HepG2 (cell line): ENCODE data around the gene TNP2. TPM values are rescaled to one million over a fixed set of nuclear protein-coding genes. Genes with fewer than 3 reads are reported as not detected.

ENCODE experiments used
- ATAC-seq: fragments of 200-7000 bp; cut with Tn5 transposase; 3 replicates; pipeline ENCODE4 v1.9.1; 2020; ENCODE audit warnings: mild to moderate bottlenecking, moderate library complexity
- BruUV-seq: library from RNA; stranded (reverse); fragments of 400-500 nt; replicated peaks from 2 replicates; lab custom pipeline; 2021; lab: Mats Ljungman, UMichigan
- CTCF ChIA-PET: fragments of 300-600 bp; formaldehyde crosslinking; extraction: SDS; loops from one replicate; lab custom pipeline; 2021; ENCODE audit warnings: low total read pairs, inconsistent platforms, low intra/inter-chr PET ratio; lab: Yijun Ruan, JAX
- POLR2A ChIA-PET: fragments of 350-600 bp; sonication (Branson Sonifier 250); formaldehyde crosslinking; loops from one replicate; lab custom pipeline; 2020; ENCODE audit warnings: antibody characterized with exemption, inconsistent platforms; lab: Yijun Ruan, JAX
- DNase-seq: peaks from one replicate; pipeline ENCODE4 v3.0.0-alpha.2; 2015; ENCODE audit warnings: low spot score
- FAIRE-seq: peaks from 3 replicates; lab custom pipeline; 2011; peaks lifted over from hg19 to GRCh38; lab: Jason Lieb, UNC
- H2AFZ ChIP-seq: one replicate; pipeline ENCODE4 v1.6.1; 2011; ENCODE audit warnings: low read length, inconsistent platforms
- H3K27ac ChIP-seq: fragments of 300-600 bp; 3 replicates; pipeline ENCODE4 v1.8.0; 2011; ENCODE audit warnings: mixed run types, mild to moderate bottlenecking, mixed read lengths, low read length, inconsistent platforms; ENCODE audit not compliant: insufficient read depth; ENCODE audit errors: extremely low read length
- H3K27me3 ChIP-seq, 2 experiments: fragments of 200-600 bp in 1 of 2; 2 replicates in 1 of 2; 3 replicates in 1 of 2; pipeline versions ENCODE4 v1.6.0 to v1.8.0; 2011; ENCODE audit warnings: low read length in 2 of 2, mild to moderate bottlenecking in 2 of 2, moderate library complexity in 2 of 2, inconsistent platforms in 1 of 2; ENCODE audit not compliant: insufficient read depth in 2 of 2, control insufficient read depth in 1 of 2
- H3K36me3 ChIP-seq, 2 experiments: fragments of 200-600 bp in 1 of 2; replicated peaks in 1 of 2; 2 replicates in 1 of 2; 3 replicates in 1 of 2; pipeline versions ENCODE4 v1.5.1 to v1.8.0; 2011; ENCODE audit warnings: low read length in 2 of 2, inconsistent platforms in 1 of 2; ENCODE audit not compliant: insufficient read depth in 2 of 2, control insufficient read depth in 1 of 2
- H3K4me1 ChIP-seq: 2 replicates; pipeline ENCODE4 v1.5.1; 2012; ENCODE audit warnings: low read length, inconsistent platforms; ENCODE audit not compliant: insufficient read depth
- H3K4me2 ChIP-seq: 2 replicates; pipeline ENCODE4 v1.6.0; 2011; ENCODE audit warnings: low read depth, low read length, inconsistent platforms
- H3K4me3 ChIP-seq, 3 experiments: fragments of 200-600 bp in 1 of 3; sonication (generic), shearing (Covaris generic) in 1 of 3; replicated peaks in 1 of 3; 2 replicates each; pipeline ENCODE4 v1.5.1; 2011 to 2016; ENCODE audit warnings: low read length in 3 of 3, inconsistent platforms in 2 of 3, low read depth in 2 of 3, mild to moderate bottlenecking in 2 of 3, control low read depth in 1 of 3, mixed read lengths in 1 of 3; ENCODE audit not compliant: insufficient read depth in 1 of 3
- H3K79me2 ChIP-seq: one replicate; pipeline ENCODE4 v1.6.1; 2011; ENCODE audit warnings: low read length, inconsistent platforms; ENCODE audit not compliant: insufficient read depth
- H3K9ac ChIP-seq: 2 replicates; pipeline ENCODE4 v1.6.0; 2011; ENCODE audit warnings: mild to moderate bottlenecking, low read depth, low read length, inconsistent platforms; ENCODE audit not compliant: insufficient read depth
- H3K9me3 ChIP-seq: 2 replicates; pipeline ENCODE4 v1.5.1; 2012; ENCODE audit warnings: mild to moderate bottlenecking, low read length
- H4K20me1 ChIP-seq: 2 replicates; pipeline ENCODE4 v1.6.0; 2011; ENCODE audit warnings: inconsistent platforms, mild to moderate bottlenecking, low read length, moderate library complexity; ENCODE audit not compliant: insufficient read depth
- PAX8 ChIP-seq: sonication (generic); formaldehyde crosslinking; IDR thresholded peaks from 2 replicates; pipeline ENCODE4 v1.8.0; 2022; ENCODE audit warnings: mild to moderate bottlenecking, missing genetic modification reagents, borderline replicate concordance
- STAT6 ChIP-seq: sonication (generic); formaldehyde crosslinking; IDR thresholded peaks from 2 replicates; pipeline ENCODE4 v1.4.0; 2020; ENCODE audit warnings: missing genetic modification reagents, mild to moderate bottlenecking, borderline replicate concordance
- ZNF143 ChIP-seq: sonication (generic); formaldehyde crosslinking; IDR thresholded peaks from 2 replicates; pipeline ENCODE4 v1.4.0; 2020; ENCODE audit warnings: missing genetic modification reagents
- ZNF451 ChIP-seq: sonication (generic); formaldehyde crosslinking; IDR thresholded peaks from 2 replicates; pipeline ENCODE4 v1.5.0; 2020; ENCODE audit warnings: mild to moderate bottlenecking, missing genetic modification reagents
- ZNF569 ChIP-seq: sonication (generic); formaldehyde crosslinking; IDR thresholded peaks from 2 replicates; pipeline ENCODE4 v1.5.0; 2020; ENCODE audit warnings: mild to moderate bottlenecking, missing genetic modification reagents, moderate library complexity, borderline replicate concordance
- ZNF788 ChIP-seq: sonication (generic); formaldehyde crosslinking; IDR thresholded peaks from 2 replicates; pipeline ENCODE4 v1.5.0; 2020; ENCODE audit warnings: mild to moderate bottlenecking, missing genetic modification reagents, borderline replicate concordance
- WGBS: methylation state at CpG from one replicate; pipeline ENCODE4 v1.1.6; 2017; ENCODE audit warnings: low lambda C conversion rate; 5-methylcytosine and 5-hydroxymethylcytosine counted together
- in situ Hi-C: cut with HindIII; loops from 2 replicates; pipeline ENCODE4 v1.10.0; 2017; ENCODE audit warnings: low pct_unique_long_range_greater_than_20kb; ENCODE audit not compliant: extremely low pct_ligation_motif_present
- intact Hi-C: fragments of 100-400 bp; cut with micrococcal nuclease; formaldehyde crosslinking; loops from one replicate; pipeline ENCODE4 v1.10.0; 2022; ENCODE audit not compliant: unreplicated experiment
- polyA plus RNA-seq, 8 experiments: library from polyadenylated mRNA; depleted of rRNA in 3 of 8; stranded (reverse) in 7 of 8; unstranded in 1 of 8; fragments of >200 nt; fragmentation: Illumina TruSeq in 4 of 8; extraction: Trizol in 4 of 8; gene quantifications; 2 replicates each; pipeline versions ENCODE4 v1.2.1 to v1.2.3, GENCODE V29; 2011 to 2016; ENCODE audit warnings: low read depth in 4 of 8, missing spikeins in 1 of 8, mixed read lengths in 1 of 8; ENCODE audit not compliant: insufficient read depth in 1 of 8
- total RNA-seq, 5 experiments: library from RNA; depleted of rRNA; stranded (reverse); fragments of >200 nt; fragmentation: Illumina TruSeq; extraction: Trizol; gene quantifications; 2 replicates each; pipeline ENCODE4 v1.2.3, GENCODE V29; 2016; ENCODE audit warnings: low read depth in 1 of 5
- TF ChIP-seq, protein P1 (sequence below): sonication (generic); formaldehyde crosslinking; IDR thresholded peaks from 2 replicates; pipeline ENCODE4 v1.5.0; 2020; ENCODE audit warnings: missing genetic modification reagents, mild to moderate bottlenecking, borderline replicate concordance
- TF ChIP-seq, protein P2 (sequence below): sonication (generic); formaldehyde crosslinking; IDR thresholded peaks from 2 replicates; pipeline ENCODE4 v1.4.0; 2020; ENCODE audit warnings: missing genetic modification reagents
- TF ChIP-seq, protein P3 (sequence below): sonication (generic); formaldehyde crosslinking; IDR thresholded peaks from 2 replicates; pipeline ENCODE4 v1.4.0; 2020; ENCODE audit warnings: missing genetic modification reagents, borderline replicate concordance

Gene TNP2
- total and polyA plus RNA-seq, 2 of the 13 experiments (the other 11 are each of a cell fraction or from before 2014, with no cell fraction given), result not detected

- H3K4me2 ChIP-seq, result peak overlapping the region; percentile 36
- no peaks in the 10 kb centered on the region for H3K36me3 ChIP-seq
- intact Hi-C loops (no loop called here), in situ Hi-C loops (no loop called here)
- H3K27me3 ChIP-seq, result no peaks in the 10 kb centered on the region
- CTCF ChIA-PET, result no interaction called here
- H3K9ac ChIP-seq, result peak overlapping the region; percentile 25; the same call in 1 of the 2 replicates
- ATAC-seq, result peak; percentile 45
- H3K27ac ChIP-seq, result peak overlapping the region; percentile 52
- DNase-seq, result peak; percentile 69
- no peaks in the 10 kb centered on the region for H3K79me2 ChIP-seq
- no peaks in the 10 kb centered on the region for H4K20me1 ChIP-seq
- BruUV-seq, result no TSS peak
- no peak for FAIRE-seq
- H3K4me1 ChIP-seq, result peaks cover 91% of the 10 kb centered on the region
- WGBS, result 36% methylated on average over 4 of the region's 4 CpGs
- H3K4me3 ChIP-seq, result no peak overlapping the region
- H3K9me3 ChIP-seq, result no peaks in the 10 kb centered on the region
- POLR2A ChIA-PET, result interaction anchor here (0.7 to 3.8 kb wide), 11 partner anchors 9 to 88 kb away, joined by 3 to 30 read pairs (median 7); partner anchors contain the start of genes PRM3 and SOCS1
- H2AFZ ChIP-seq, result peak overlapping the region; percentile 25
- TF ChIP-seq ZNF569 (CRISPR knock-in tag) (no peak), ZNF143 (CRISPR knock-in tag) (no peak), ZNF451 (no peak), PAX8 (CRISPR knock-in tag) (no peak), ZNF788 (no peak; the same call in 1 of the 2 replicates), STAT6 (no peak)
- TF ChIP-seq, protein P1, sequence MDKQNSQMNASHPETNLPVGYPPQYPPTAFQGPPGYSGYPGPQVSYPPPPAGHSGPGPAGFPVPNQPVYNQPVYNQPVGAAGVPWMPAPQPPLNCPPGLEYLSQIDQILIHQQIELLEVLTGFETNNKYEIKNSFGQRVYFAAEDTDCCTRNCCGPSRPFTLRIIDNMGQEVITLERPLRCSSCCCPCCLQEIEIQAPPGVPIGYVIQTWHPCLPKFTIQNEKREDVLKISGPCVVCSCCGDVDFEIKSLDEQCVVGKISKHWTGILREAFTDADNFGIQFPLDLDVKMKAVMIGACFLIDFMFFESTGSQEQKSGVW (CRISPR knock-in tag), result no peak
- TF ChIP-seq, protein P2, sequence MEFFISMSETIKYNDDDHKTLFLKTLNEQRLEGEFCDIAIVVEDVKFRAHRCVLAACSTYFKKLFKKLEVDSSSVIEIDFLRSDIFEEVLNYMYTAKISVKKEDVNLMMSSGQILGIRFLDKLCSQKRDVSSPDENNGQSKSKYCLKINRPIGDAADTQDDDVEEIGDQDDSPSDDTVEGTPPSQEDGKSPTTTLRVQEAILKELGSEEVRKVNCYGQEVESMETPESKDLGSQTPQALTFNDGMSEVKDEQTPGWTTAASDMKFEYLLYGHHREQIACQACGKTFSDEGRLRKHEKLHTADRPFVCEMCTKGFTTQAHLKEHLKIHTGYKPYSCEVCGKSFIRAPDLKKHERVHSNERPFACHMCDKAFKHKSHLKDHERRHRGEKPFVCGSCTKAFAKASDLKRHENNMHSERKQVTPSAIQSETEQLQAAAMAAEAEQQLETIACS (CRISPR knock-in tag), result no peak
- TF ChIP-seq, protein P3, sequence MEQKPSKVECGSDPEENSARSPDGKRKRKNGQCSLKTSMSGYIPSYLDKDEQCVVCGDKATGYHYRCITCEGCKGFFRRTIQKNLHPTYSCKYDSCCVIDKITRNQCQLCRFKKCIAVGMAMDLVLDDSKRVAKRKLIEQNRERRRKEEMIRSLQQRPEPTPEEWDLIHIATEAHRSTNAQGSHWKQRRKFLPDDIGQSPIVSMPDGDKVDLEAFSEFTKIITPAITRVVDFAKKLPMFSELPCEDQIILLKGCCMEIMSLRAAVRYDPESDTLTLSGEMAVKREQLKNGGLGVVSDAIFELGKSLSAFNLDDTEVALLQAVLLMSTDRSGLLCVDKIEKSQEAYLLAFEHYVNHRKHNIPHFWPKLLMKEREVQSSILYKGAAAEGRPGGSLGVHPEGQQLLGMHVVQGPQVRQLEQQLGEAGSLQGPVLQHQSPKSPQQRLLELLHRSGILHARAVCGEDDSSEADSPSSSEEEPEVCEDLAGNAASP, result no peak
Measured at GRCh38 chr16:11283820-11284248, 14.7 kb upstream of the TNP2 start.
